SU-DHL-6 (cell line): ENCODE measurements around the gene CDC42.

Source experiments
- H2AFZ ChIP-seq: fragments of 200-600 bp; sonication (generic); 2 replicates; pipeline ENCODE4 v1.6.1; 2014; ENCODE audit warnings: low read depth, mild to moderate bottlenecking, moderate library complexity, mixed read lengths, antibody characterized with exemption, low read length; ENCODE audit not compliant: severe bottlenecking
- H3F3A ChIP-seq: fragments of 200-600 bp; shearing (Covaris generic); 2 replicates; pipeline ENCODE4 v1.6.0; 2016; ENCODE audit warnings: antibody characterized with exemption, mild to moderate bottlenecking; ENCODE audit not compliant: insufficient read depth
- H3K27ac ChIP-seq: fragments of 200-600 bp; sonication (generic); 2 replicates; pipeline ENCODE4 v1.5.1; 2016; ENCODE audit warnings: low read depth, mild to moderate bottlenecking, low read length, moderate library complexity, mixed read lengths
- H3K27me3 ChIP-seq: fragments of 200-600 bp; sonication (generic), shearing (Covaris generic); 2 replicates; pipeline ENCODE4 v1.6.0; 2014; ENCODE audit warnings: mild to moderate bottlenecking, low read length
- H3K36me3 ChIP-seq: fragments of 200-600 bp; sonication (generic); 2 replicates; pipeline ENCODE4 v1.6.1; 2014; ENCODE audit warnings: mild to moderate bottlenecking, low read length, mixed read lengths
- H3K4me2 ChIP-seq: fragments of 300-600, 200-600 bp; shearing (Covaris generic), sonication (generic); 2 replicates; pipeline ENCODE4 v1.6.0; 2014; ENCODE audit warnings: low read length, low read depth, mild to moderate bottlenecking; ENCODE audit not compliant: poor library complexity, severe bottlenecking
- H3K4me3 ChIP-seq: fragments of 200-600 bp; sonication (generic); 2 replicates; pipeline ENCODE4 v1.5.1; 2014; ENCODE audit warnings: antibody characterized with exemption, low read length, mild to moderate bottlenecking, mixed read lengths; ENCODE audit not compliant: insufficient read depth, poor library complexity, severe bottlenecking
- H3K79me2 ChIP-seq: fragments of 200-600 bp; sonication (generic); 2 replicates; pipeline ENCODE4 v1.6.1; 2014; ENCODE audit warnings: mild to moderate bottlenecking, low read length, moderate library complexity; ENCODE audit not compliant: insufficient read depth
- H3K9ac ChIP-seq: fragments of 200-600 bp; sonication (generic); 2 replicates; pipeline ENCODE4 v1.7.0; 2014; ENCODE audit warnings: mild to moderate bottlenecking, low read length
- H3K9me2 ChIP-seq: fragments of 200-600 bp; sonication (generic); replicated peaks from 2 replicates; pipeline ENCODE4 v1.6.1; 2014; ENCODE audit warnings: low read length; ENCODE audit not compliant: insufficient read depth
- H3K9me3 ChIP-seq: fragments of 200-600 bp; sonication (generic); 2 replicates; pipeline ENCODE4 v1.6.1; 2014; ENCODE audit warnings: low read length, mixed read lengths; ENCODE audit not compliant: insufficient read depth
- H4K20me1 ChIP-seq: fragments of 200-600 bp; sonication (generic); 2 replicates; pipeline ENCODE4 v1.6.1; 2014; ENCODE audit warnings: low read depth, mild to moderate bottlenecking, antibody characterized with exemption, low read length, moderate library complexity, mixed read lengths
- CTCF ChIP-seq: fragments of 200-600 bp; sonication (generic); IDR thresholded peaks from one replicate; pipeline ENCODE4 v1.5.1; 2017; ENCODE audit warnings: antibody characterized with exemption, mild to moderate bottlenecking, low read length, moderate library complexity; ENCODE audit not compliant: insufficient read depth, poor library complexity, severe bottlenecking
- EZH2phosphoT487 ChIP-seq: fragments of 200-600 bp; sonication (generic), shearing (Covaris generic); conservative IDR thresholded peaks from 2 replicates; pipeline ENCODE4 v1.6.1; 2018; ENCODE audit warnings: mild to moderate bottlenecking, antibody characterized with exemption, low read length, moderate library complexity, mixed read lengths

Gene CDC42

GRCh38 chr1:22127248-22127647 lies 74.7 kb downstream of the CDC42 start:
- Histone ChIP-seq H3K4me2 (no peak overlapping the region), H3K9me2 (no peaks in the 10 kb centered on the region), H3F3A (no peaks in the 10 kb centered on the region), H3K9me3 (no peaks in the 10 kb centered on the region), H3K9ac (no peak overlapping the region), H3K4me3 (no peak overlapping the region), H4K20me1 (no peaks in the 10 kb centered on the region), H3K36me3 (no peaks in the 10 kb centered on the region), H3K27ac (no peak overlapping the region), H3K27me3 (no peaks in the 10 kb centered on the region), H3K79me2 (no peaks in the 10 kb centered on the region), H2AFZ (no peak overlapping the region)
- TF ChIP-seq EZH2phosphoT487 (no peak), CTCF (no peak)

- no peaks in the 10 kb centered on the region for H4K20me1 ChIP-seq
- no peaks in the 10 kb centered on the region for H3K79me2 ChIP-seq
- H3F3A ChIP-seq: no peaks in the 10 kb centered on the region
- no peak for TF ChIP-seq CTCF
- no peak for TF ChIP-seq EZH2phosphoT487
- H3K27ac ChIP-seq: no peak overlapping the region
- H3K27me3 ChIP-seq: no peaks in the 10 kb centered on the region
- H3K4me2 ChIP-seq: no peak overlapping the region
- no peak overlapping the region for H3K4me3 ChIP-seq
- no peak overlapping the region for H3K9ac ChIP-seq
- H3K9me2 ChIP-seq: no peaks in the 10 kb centered on the region
- no peaks in the 10 kb centered on the region for H3K36me3 ChIP-seq
- H2AFZ ChIP-seq: no peak overlapping the region
- no peaks in the 10 kb centered on the region for H3K9me3 ChIP-seq
Observed at GRCh38 chr1:22127731-22128130, 75.2 kb downstream of the CDC42 start.

GRCh38 chr1:22128392-22128791 lies 75.9 kb downstream of the CDC42 start:
- H3K27ac ChIP-seq: no peak overlapping the region
- no peaks in the 10 kb centered on the region for H4K20me1 ChIP-seq

More at GRCh38 chr1:22128392-22128791, 75.9 kb downstream of the CDC42 start:
- Histone ChIP-seq H3K79me2 (no peaks in the 10 kb centered on the region), H3K4me2 (no peak overlapping the region), H3K4me3 (no peak overlapping the region), H2AFZ (no peak overlapping the region), H3K36me3 (no peaks in the 10 kb centered on the region), H3K9ac (no peak overlapping the region), H3F3A (no peaks in the 10 kb centered on the region), H3K9me3 (no peaks in the 10 kb centered on the region), H3K9me2 (no peaks in the 10 kb centered on the region), H3K27me3 (no peaks in the 10 kb centered on the region)
- TF ChIP-seq EZH2phosphoT487: no peak
- no peak for TF ChIP-seq CTCF
